ENCODE data around the gene MAP3K5.

DNA sequence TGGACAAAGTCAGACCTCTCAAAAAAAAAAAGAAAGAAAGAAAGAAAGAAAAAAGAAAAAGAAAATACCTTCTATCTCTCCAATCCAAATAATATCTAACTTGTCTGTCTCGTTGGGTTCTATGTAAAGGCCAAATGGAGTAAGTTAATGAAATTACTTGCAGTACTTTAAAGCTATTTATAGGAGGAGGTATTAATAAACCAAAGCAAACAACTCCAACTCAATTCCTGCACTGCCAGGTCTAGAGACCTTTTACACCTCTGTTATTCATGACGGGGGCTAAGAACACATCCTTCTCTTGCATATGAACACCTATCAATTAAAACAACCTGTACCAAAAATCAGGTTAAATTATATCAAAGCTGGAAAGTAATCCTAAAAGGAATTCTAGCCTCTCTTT, 80.6 kb downstream of the MAP3K5 start:
- TF ChIP-seq CTCF (IDR thresholded peaks at IDR 0.05) (no peak), POLR2A (IDR thresholded peaks at IDR 0.05) (no peak)

Measured in gastroesophageal sphincter (tissue), 3 donors.